ENCODE data around the gene NINJ1.

The NINJ1 gene

GRCh38 chr9:93086447-93087224 lies 47.4 kb downstream of the NINJ1 start:
- TF ChIP-seq ZFX (IDR thresholded peaks at IDR 0.05; ENCODE audit: borderline replicate concordance) (no peak), CTCF (IDR thresholded peaks at IDR 0.05) (no peak)
- no peak overlapping the region for H3K27ac ChIP-seq

GRCh38 chr9:93085676-93086075 lies 48.4 kb downstream of the NINJ1 start:
- TF ChIP-seq ZFX (IDR thresholded peaks at IDR 0.05; ENCODE audit: borderline replicate concordance) (no peak), CTCF (IDR thresholded peaks at IDR 0.05) (no peak)
- H3K27ac ChIP-seq, result no peak overlapping the region

GRCh38 chr9:93084471-93084881 lies 49.6 kb downstream of the NINJ1 start:
- TF ChIP-seq CTCF (IDR thresholded peaks at IDR 0.05) (no peak), ZFX (IDR thresholded peaks at IDR 0.05; ENCODE audit: borderline replicate concordance) (no peak)
- no peak overlapping the region for H3K27ac ChIP-seq

- H3K27ac ChIP-seq, result no peak overlapping the region
- TF ChIP-seq ZFX (IDR thresholded peaks at IDR 0.05; ENCODE audit: borderline replicate concordance) (no peak), CTCF (IDR thresholded peaks at IDR 0.05) (no peak)
These were observed 50.2 kb downstream of the NINJ1 start for GRCh38 chr9:93083592-93084470.

- TF ChIP-seq CTCF (IDR thresholded peaks at IDR 0.05), result no peak
- no peak for TF ChIP-seq ZFX (IDR thresholded peaks at IDR 0.05; ENCODE audit: borderline replicate concordance)
- H3K27ac ChIP-seq, result no peak overlapping the region
These were observed 51.1 kb downstream of the NINJ1 start for GRCh38 chr9:93082841-93083411.

GRCh38 chr9:93081931-93082330 lies 52.1 kb downstream of the NINJ1 start:
- no peak overlapping the region for H3K27ac ChIP-seq
- TF ChIP-seq ZFX (IDR thresholded peaks at IDR 0.05; ENCODE audit: borderline replicate concordance) (no peak), CTCF (IDR thresholded peaks at IDR 0.05) (no peak)

Data from 22Rv1 (cell line).